Hematopoietic multipotent progenitor cell treated with erythropoietin and hydrocortisone succinate and interleukin-3 and kit ligand, for 15 days (in vitro differentiated cells): ENCODE results near the gene NEU3.
"Not testable (repeated sequence)": the region's sequence is repeated elsewhere in the genome, so short reads cannot be mapped to it uniquely, and the experiment has no call there.

Experiments used
- DNase-seq: peaks from one replicate; pipeline ENCODE4 v3.0.0-alpha.2; 2015; ENCODE audit warnings: low spot score

Gene NEU3

DNA sequence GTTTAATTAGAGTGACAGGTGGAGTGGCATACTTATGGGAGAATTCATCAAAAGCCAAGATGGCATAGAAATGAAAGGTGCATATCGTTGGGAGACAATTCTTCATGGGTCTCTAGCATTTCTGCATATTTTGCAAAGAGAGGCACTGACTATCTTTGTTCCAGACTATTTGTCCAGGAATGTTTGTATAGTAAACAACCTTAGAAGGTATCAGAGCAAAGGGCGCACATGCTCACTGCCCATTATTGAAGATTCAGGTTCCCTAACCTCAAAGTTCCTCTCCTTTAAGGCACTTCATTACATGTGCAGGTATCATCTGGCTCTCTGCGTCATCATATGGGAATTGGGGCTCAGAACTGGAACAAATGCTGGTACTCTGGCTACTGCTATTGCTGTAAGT, 4.7 kb upstream of the NEU3 start:
- DNase-seq = no peak

DNA sequence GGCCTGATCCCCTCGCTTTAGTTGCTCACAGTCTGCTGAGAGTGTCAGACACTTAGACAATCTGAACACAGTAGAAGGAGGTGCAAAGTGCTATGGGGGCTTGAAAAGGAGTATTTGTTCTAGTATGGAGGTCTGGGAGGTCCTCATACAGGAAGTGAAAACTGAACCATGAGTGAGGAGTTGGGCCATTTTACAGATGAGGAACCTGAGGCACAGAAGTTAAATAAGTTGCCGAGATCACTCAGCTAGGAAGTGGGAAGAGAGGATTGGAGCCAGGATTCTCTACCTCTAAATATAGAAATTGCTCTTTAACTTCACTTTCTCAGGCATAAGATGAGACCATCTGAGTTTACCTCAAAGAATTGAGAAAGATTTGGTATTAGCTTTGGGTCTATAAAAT, 4.0 kb upstream of the NEU3 start:
- no peak for DNase-seq

DNA sequence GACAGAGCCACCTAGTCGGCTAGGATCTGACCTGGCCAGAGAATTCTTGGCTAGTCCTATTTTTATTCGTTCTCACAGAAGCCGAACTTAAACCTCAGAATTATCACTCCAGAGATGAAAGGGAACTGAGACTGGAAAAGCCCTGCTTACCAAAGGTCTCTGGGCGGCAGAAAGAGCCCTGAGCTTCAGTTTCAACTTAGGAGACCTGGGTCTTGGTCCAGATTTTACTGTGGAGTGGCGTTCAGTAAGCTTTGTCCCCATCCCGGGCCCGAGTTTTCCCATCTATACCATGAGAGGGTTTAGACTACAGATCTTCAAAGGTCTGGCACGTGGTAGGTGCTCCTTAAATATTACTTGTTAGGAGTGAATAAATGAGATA, 516 bp downstream of the NEU3 start:
- DNase-seq = no peak

GRCh38 chr11:74990150-74990549, 1.4 kb downstream of the NEU3 start:
- not testable (repeated sequence) for DNase-seq

DNA sequence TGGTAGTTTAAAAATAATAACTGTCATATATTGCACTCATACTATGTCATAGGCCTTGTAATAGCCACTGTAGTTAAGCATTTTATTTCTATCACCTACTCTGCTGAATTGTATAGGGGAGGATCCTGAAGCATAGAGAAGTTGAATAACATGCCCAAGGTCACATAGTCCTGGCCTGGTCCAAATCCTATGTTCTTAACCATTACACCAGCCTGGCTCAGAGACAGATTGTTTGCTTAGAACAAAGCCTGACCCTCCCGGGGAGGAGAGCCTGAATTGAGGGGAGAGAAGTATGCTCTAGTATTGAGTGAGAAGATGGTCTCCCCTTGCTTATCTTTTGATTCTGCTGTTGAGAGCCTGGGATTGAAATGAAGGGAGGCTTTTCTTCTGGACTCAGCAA, 2.2 kb downstream of the NEU3 start:
- no peak for DNase-seq

DNA sequence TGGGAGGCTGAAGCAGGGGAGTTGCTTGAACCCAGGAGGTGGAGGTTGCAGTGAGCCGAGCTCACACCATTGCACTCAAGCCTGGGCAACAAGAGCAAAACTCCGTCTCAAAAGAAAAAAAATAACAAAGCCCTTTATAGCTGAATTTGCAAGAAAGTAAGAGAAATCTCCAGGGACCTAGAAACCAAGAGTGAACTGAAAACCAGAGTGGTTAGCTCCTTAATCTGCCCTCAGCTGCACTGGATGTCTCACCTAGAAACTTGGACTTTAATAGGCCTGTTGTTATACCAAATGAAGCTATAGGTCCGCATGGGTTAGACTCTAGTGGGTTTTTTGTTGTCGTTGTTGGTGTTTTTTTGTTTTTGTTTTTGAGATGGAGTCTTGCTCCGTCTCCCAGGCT, 4.1 kb downstream of the NEU3 start:
- DNase-seq = no peak

GRCh38 chr11:75000975-75001354, 12.2 kb downstream of the NEU3 start:
- DNase-seq = no peak

DNA sequence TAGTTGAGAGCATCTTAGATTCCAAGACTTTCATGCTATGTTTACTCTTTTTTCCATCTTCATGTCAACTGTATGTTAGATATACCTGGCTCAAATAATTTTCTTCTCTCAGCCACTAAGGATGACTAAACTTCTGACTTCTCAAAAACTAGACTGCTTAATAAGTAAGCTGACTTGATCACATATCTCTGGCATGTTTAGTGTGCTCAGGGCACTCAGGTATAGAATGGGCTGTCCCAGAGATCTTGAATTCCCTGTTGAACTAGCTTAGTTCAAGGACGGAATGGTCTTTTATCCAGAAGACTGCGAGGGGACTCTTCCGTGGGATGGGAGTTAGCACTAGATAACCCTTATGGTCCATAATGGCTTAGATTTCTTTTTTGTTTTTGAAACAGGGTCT, 13.0 kb downstream of the NEU3 start:
- no peak for DNase-seq

DNA sequence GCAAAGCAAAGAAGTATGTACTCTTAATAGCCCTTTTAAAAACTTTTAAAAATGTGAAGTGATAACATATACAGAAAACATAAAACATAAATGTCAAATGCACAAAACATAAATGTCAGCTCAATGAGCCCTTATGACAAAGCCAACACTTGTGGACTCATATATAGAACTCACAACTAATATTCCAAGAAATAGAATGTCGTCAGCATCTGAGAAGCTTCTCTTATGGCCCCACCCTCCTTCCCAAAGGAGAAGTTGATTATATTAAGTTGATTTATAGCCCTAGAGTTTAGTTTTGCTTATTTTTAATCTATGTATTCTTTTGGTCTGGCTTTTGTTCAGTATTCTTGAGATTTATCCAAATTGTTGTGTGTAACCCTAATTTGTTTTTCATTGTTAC, 13.8 kb downstream of the NEU3 start:
- DNase-seq = no peak

- no peak for DNase-seq
Observed at GRCh38 chr11:75004215-75004614, 15.5 kb downstream of the NEU3 start.

- no peak for DNase-seq
Observed at GRCh38 chr11:75011357-75011756, 22.6 kb downstream of the NEU3 start.

- no peak for DNase-seq
Observed at GRCh38 chr11:75011872-75012271, 23.1 kb downstream of the NEU3 start.

DNA sequence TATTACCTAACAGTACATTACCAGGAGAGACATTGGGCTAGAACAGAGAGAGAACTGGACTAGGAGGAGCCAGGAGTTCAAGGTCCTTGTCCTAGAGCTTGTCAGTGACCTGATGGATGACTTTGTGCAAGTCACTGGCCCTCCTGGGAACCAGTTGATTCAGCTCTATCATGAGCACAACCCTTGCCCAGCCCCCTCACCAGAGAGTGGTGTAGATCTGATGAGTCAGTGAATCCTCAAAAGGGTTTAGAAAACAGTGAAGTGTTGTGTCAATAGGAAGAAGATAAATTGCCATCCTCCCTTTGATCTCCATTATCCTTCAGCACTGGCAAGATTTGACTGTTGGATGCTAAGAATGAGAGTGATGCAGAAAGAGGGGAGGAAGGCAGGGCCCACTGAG, 24.3 kb downstream of the NEU3 start:
- DNase-seq = no peak

DNA sequence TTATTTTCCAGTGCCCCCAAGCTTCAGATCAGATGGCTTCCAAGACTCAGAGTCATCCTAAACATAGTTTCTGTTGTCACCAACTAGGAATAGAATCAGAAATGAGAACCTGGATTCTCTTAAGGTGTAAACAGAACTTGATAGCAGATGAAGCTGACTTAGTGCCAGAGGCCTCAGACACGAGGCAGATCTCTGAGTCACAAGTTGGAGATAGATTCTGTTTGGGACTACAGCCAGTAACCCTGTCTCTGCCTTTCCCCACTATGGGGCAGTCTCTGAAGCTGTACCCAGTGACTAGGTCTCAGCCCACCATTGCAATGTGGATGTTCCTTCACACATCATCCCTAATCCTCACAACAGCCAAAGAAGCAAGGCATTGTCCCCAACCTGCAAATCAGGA, 25.4 kb downstream of the NEU3 start:
- DNase-seq = no peak

GRCh38 chr11:75019200-75019599, 30.5 kb downstream of the NEU3 start:
- DNase-seq = not testable (repeated sequence)

GRCh38 chr11:75020328-75020727, 31.6 kb downstream of the NEU3 start:
- DNase-seq = not testable (repeated sequence)

DNA sequence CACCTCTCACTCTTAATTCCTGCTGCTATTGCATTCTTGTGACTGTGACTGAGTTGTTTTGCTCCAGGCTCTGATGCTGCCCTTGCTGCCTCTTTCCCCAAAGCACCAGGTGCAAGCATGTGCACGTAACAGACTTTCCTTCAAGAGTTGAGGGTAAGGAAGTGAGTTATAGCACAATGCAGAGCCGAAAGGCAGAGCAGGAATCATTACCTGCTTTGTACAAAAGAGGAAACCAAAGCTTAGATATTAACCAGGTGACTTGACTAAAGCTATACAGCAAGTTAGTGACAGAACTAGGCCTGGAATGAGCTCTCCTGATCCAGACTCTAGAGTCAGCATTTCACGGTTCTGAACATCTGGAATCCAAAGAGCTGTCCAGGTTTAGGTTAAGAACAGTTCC, 33.6 kb downstream of the NEU3 start:
- no peak for DNase-seq

- DNase-seq = peak; percentile 75
Observed at GRCh38 chr11:75022759-75023396, 34.1 kb downstream of the NEU3 start.

DNA sequence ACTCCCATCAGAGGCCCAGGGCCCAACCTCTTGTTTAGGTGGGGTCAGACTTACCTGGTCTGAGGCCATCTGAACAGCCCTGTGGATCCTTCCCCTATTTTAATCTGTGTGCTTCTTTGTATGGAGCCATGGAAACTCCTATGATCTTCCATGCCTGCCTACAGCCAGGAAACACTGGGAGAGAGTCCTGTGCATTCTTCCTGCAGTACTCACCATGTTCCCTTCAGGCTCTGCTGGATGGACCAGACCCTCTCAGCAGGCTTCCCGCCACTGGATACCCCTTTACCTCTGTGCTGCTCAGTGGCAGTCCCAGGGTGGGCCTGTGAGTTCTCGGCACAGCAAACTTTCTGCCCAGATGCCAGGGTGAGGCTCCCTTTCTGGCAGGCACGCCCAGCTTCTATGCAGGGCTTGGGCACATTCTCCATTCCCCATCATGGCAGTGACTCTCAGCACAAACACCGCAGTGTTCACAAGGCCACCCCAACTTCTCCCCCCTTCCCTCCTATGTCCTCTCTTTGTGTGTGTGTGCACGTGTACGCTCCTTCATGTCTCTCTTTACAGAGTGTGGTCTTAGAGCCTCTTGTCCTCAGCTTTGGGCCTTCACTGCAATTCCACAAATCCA, 34.8 kb downstream of the NEU3 start:
- no peak for DNase-seq

- no peak for DNase-seq
Observed at GRCh38 chr11:75024068-75024449, 35.3 kb downstream of the NEU3 start.

DNA sequence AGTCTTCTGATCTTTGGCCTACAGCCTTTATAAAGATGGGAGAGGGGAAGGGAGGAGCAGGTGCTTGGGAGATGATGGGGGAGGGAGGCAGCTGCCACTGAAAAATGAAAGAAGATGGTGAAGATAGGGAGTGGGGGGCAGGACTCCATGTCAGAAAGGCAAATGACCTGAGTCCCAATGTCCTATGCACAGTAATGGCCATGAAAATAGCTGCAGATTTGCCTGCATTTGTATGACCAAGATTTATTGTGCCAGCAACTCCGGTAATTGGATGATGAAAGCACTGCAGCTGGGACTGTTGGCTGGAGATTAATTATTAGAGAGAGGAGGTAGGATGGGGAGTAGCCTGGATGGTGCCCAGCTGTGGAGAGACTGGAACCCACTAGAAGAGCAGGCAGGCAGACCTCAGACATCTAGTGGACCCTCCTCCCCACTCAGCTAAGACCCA, 36.1 kb downstream of the NEU3 start:
- no peak for DNase-seq

DNA sequence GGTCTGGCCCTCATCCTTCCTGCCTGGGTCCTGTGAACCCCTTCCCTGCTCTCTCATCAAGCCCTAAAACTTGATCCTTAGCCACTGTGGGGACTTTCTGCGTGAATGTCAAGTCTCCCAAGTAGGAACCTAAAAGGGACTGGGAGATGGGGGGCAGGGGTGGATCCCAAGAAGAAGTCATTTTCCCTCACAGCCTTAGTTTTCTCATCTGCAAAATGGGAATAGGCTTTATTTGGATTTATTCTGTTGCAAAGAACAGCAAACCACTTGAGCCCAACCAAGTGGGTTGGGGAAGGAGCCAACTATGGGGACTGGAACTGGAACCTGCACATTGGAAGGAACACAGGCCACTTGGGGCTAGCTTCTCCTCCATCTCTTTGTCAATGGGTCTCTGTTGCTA, 36.8 kb downstream of the NEU3 start:
- DNase-seq = no peak

GRCh38 chr11:75028321-75028720, 39.6 kb downstream of the NEU3 start:
- no peak for DNase-seq

DNA sequence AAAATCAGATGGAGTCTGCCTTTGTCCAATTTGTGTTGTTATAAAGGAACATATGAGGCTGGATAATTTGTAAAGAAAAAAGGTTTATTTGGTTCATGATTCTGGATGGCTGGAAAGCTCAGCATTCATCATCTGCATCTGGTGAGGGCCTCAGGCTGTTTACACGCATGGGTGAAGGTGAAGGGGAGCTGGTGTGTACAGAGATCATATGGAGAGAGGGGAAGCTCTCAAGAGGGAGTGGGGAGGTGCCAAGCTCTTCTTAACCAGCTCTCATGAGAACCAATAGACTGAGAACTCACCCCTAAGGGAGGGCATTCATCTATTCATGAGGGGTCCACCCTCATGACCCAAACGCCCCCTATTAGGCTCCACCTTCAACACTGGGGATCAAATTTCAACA, 40.0 kb downstream of the NEU3 start:
- DNase-seq = no peak
